Activated CD4-positive, CD25-positive, alpha-beta regulatory T cell (primary cell): ENCODE results near the gene SACS.
"Not testable (repeated sequence)": the region's sequence is repeated elsewhere in the genome, so short reads cannot be mapped to it uniquely, and the experiment has no call there.

ENCODE experiments used
- DNase-seq, 4 experiments: peaks; one replicate each; lab custom pipeline; 2025; lab: John Stamatoyannopoulos, UW

SACS gene

GRCh38 chr13:23356368-23356767 is 77.1 kb downstream of the SACS start:
- DNase-seq: no peak

DNA sequence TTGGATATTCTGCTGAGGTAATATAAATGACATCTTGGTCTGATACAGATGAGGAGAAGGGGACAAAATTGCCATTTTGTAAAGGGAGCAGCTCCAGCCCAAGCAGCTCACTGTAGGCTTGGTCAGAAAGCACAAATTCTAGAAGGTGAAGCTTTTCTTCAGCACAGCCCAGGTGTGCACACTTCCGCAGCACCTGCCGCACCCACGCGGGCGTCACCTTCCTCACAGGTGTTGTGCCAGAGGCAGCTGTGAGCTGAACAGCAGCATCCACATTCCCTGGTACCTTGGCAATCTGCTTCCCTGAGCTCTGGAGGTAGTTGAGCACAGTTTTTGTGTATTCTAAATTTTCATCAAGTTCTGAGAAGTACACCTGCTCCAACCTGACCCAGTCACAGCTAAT is 79.0 kb downstream of the SACS start:
- DNase-seq: no peak

DNA sequence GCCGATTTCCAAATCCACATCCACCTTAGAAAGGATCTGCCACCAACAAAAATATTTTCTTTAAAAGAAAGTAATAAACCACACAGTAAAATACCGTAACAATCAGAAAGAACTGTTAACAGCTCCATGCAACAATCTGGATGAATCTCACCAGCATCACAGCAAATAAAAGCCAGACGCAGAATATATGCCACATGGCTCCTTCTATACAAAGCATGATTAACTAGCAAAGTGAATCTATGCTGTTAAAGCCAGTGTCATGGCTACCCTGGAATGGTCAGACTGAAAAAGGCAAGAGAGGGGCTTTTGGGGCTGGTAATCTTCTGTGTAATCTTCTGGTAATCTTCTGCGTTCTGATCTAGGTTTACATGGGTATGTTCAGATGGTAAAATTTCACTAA is 81.3 kb downstream of the SACS start:
- DNase-seq: no peak

DNA sequence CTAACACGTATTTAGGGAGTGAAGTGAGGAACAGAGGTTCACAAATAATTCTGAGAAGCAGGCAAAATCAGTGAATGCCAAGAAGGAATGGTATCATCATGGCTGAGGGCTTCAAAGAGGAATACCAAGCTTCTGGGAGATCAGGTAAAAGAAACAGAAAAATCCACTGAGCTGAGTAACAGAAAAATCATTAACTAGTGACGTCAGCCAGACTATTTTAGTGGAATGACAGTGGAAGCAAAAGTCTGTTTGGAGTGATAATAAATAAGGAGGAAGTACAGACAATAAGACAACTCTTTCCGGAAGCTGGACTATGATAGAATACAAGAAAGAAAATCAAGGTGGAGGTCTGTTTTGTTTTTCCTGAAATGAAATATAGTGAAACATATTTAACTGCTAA is 83.5 kb downstream of the SACS start:
- no peak for DNase-seq

- no peak for DNase-seq
These were observed 84.2 kb downstream of the SACS start for GRCh38 chr13:23349161-23349897.

- no peak for DNase-seq
These were observed 85.0 kb downstream of the SACS start for GRCh38 chr13:23348262-23349127.

GRCh38 chr13:23347601-23348000 is 85.9 kb downstream of the SACS start:
- no peak for DNase-seq

GRCh38 chr13:23344931-23345595 is 88.4 kb downstream of the SACS start:
- DNase-seq: no peak

- DNase-seq: no peak
These were observed 94.3 kb downstream of the SACS start for GRCh38 chr13:23339225-23339624.

GRCh38 chr13:23330356-23330755 is 103.1 kb downstream of the SACS start:
- no peak for DNase-seq

DNA sequence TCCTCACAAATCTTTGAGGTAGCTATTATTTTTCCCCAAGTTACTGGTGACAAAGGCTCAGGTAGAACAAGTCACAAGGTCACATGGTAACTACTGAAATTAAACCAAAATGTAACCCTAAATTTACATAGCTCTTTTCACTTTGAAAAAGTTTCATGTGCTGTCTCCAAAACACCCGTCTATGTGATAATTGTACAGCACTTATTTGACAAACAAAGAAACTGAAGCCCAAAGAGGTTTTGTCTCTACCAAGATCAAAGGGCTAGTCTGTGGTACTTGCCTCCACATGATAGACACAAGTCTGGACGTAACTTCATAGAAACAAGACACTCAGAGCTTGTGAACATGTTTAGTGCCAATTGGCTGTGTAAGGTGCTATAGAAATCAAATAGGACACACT is 108.3 kb downstream of the SACS start:
- no peak for DNase-seq

GRCh38 chr13:23323946-23324709 is 109.4 kb downstream of the SACS start:
- no peak for DNase-seq

GRCh38 chr13:23322353-23323336 is 110.9 kb downstream of the SACS start:
- no peak for DNase-seq

- no peak for DNase-seq
These were observed 111.8 kb downstream of the SACS start for GRCh38 chr13:23321535-23322241.

- no peak for DNase-seq
These were observed 112.5 kb downstream of the SACS start for GRCh38 chr13:23320926-23321534.

DNA sequence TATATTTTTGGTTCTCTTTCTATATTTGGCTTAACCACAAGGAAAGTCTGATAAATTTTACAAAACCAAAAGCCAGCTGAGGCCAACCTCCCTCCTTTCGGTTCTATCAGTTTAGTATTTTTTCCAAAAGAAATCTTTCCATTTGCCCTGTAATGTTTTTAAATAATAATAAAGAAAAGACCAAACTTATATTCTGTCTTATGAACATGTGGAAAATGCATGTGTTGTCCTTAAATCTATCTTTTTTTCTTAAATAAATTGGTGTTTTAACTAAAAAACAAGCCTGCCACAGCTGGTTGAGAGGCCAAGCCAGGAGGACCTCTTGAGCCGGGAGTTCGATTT is 113.6 kb downstream of the SACS start:
- DNase-seq: no peak

- not testable (repeated sequence) for DNase-seq
These were observed 118.7 kb downstream of the SACS start for GRCh38 chr13:23314837-23315236.

DNA sequence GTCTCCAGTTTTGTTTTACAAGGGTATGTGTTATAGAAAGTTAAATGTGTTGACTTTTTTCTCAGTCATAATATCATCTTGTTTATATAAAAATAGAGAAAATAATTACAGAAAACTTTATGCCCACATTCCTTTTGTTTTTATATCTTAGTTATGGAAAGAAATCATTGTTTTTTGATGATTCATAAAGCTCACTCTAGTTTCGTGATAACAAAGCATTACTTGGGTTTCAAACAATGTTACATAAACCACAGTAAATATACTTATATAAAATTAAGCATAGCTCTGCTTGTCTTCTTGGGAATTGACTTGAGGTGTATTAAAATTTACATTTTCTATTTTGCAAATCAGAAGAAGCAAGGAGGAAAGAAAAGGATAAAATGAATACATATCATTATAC is 140.9 kb downstream of the SACS start:
- DNase-seq: no peak

DNA sequence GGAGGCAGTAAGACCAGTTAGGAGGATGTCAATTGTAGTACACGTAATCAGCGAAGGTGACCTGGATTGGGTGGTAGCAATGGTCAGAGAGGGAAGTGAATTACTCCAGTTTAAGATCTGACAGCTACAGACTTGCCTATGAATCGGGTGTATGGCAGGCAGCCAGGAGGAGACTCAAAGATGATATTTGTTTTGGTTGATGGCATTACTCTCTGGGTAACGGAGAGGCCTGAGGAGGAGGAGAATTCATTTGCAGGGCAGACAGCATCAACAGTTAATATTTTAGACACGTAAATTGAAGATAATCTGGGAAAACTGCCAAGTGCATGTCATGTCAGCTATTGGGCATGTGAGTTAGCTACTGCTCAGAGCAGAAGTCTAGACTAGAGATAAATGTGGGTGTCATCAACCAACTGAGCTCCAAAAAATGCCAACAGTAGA is 143.6 kb downstream of the SACS start:
- DNase-seq: no peak

DNA sequence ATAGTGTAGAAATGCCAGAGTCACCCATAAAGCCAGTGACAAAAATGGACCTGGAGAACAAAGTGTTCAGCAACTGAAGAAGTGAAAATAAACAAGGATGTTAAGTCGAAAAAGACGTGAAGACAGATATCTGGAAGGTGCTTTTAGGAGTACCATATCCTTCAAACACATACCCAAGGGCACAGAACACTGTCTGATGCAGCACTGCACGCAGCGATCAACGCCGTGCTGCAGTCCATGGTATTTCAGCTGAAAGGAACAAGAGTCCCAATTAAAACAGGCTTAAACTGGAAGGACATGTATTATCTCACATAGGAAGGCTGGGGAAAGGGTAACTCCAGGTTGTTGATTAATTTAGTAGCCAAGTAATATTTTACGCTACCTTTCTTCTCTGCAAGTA is 144.5 kb downstream of the SACS start:
- DNase-seq: no peak
